Measurements from ENCODE around the gene NXPH1. TPM values are rescaled to one million over a fixed set of nuclear protein-coding genes. Genes with fewer than 3 reads are reported as not detected.
"Not testable (repeated sequence)": the region's sequence is repeated elsewhere in the genome, so short reads cannot be mapped to it uniquely, and the experiment has no call there.

NXPH1 gene
- total and polyA plus RNA-seq, 7 experiments from 2014 or later: not detected

DNA sequence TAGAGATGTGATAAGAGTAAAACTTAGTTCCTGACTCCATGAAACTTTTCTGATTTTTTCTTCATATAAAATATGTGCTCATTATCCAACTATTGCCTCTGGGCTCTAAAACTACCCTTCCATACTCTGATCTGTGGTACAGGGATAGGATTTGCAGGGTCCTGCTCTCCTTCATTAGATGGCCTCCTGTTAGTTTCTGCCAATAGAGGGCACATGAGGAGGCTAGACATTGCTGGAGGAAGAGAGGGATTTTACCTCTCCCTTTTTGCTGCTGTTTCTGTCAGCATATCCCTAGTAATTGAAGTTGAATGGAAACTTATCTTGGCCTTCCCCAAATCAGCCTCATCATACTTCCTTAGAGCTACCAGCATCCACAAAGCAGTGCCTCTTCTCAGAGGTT is 269.4 kb downstream of the NXPH1 start:
- Mint-ChIP-seq H3K36me3 (no peaks in the 10 kb centered on the region), H3K4me1 (no peaks in the 10 kb centered on the region), H3K4me3 (no peak overlapping the region), H3K27me3 (no peaks in the 10 kb centered on the region), H3K27ac (no peak overlapping the region), H3K9me3 (peaks cover 0 to 6% (median 0%) of the 10 kb centered on the region in 11 donors)
- intact Hi-C loops (cut with micrococcal nuclease): no loop called here
- Histone ChIP-seq H3K4me3 (ENCODE audit: low read length) (no peak overlapping the region), H3K4me1 (ENCODE audit: control insufficient read depth in 2 of 2, insufficient read depth in 2 of 2, low read length in 2 of 2) (no peaks in the 10 kb centered on the region), H3K9me3 (ENCODE audit: control insufficient read depth in 2 of 3, low read length in 3 of 3) (no peaks in the 10 kb centered on the region), H3K27ac (ENCODE audit: low read depth, low read length) (no peak overlapping the region), H3K36me3 (ENCODE audit: control insufficient read depth in 2 of 3, insufficient read depth in 3 of 3, low read length in 3 of 3) (no peaks in the 10 kb centered on the region), H3K27me3 (ENCODE audit: control insufficient read depth in 2 of 2, insufficient read depth in 2 of 2, low read length in 2 of 2) (no peaks in the 10 kb centered on the region)
- DNase-seq (no peak), ATAC-seq (no peak)
- ChIA-PET CTCF (no interaction called here), POLR2A (no interaction called here)

GRCh38 chr7:8710124-8710523 is 276.7 kb downstream of the NXPH1 start:
- H3K4me1 Mint-ChIP-seq: no peaks in the 10 kb centered on the region
- no peaks in the 10 kb centered on the region for H3K9me3 ChIP-seq (ENCODE audit: control insufficient read depth in 2 of 3, low read length in 3 of 3)
- CTCF ChIA-PET: no interaction called here
- no peaks in the 10 kb centered on the region for H3K36me3 ChIP-seq (ENCODE audit: control insufficient read depth in 2 of 3, insufficient read depth in 3 of 3, low read length in 3 of 3)
- no peak for DNase-seq
- H3K27ac Mint-ChIP-seq: no peak overlapping the region
- H3K36me3 Mint-ChIP-seq: no peaks in the 10 kb centered on the region
- H3K27me3 Mint-ChIP-seq: no peaks in the 10 kb centered on the region
- intact Hi-C loops (cut with micrococcal nuclease): no loop called here
- H3K9me3 Mint-ChIP-seq: peaks cover 0 to 7% (median 0%) of the 10 kb centered on the region in 11 donors
- no peak overlapping the region for H3K4me3 ChIP-seq (ENCODE audit: low read length)
- H3K4me3 Mint-ChIP-seq: no peak overlapping the region
- no peak overlapping the region for H3K27ac ChIP-seq (ENCODE audit: low read depth, low read length)
- POLR2A ChIA-PET: no interaction called here
- ATAC-seq: no peak
- H3K4me1 ChIP-seq (ENCODE audit: control insufficient read depth in 2 of 2, insufficient read depth in 2 of 2, low read length in 2 of 2): no peaks in the 10 kb centered on the region
- no peaks in the 10 kb centered on the region for H3K27me3 ChIP-seq (ENCODE audit: control insufficient read depth in 2 of 2, insufficient read depth in 2 of 2, low read length in 2 of 2)

DNA sequence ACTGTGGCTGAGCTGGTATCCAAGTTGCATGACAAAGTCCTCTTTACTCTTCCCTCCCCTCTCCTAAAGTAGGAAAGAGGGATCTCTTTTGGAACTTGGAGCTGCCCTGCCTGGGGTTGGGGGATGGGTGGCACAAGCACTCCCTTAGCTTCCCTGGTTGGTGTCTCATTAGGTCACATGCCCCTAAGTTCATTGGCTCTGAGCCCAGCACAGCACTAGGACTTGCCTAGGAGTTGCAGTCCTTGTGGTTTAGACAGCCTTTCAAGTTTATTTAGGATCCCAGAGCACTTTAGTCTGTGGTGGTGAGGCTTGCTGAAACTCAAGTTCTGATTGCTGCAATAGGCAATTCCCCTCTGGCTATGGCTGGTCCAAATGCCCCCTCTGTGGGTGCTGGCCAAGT is 281.4 kb downstream of the NXPH1 start:
- POLR2A ChIA-PET: no interaction called here
- Mint-ChIP-seq H3K27me3 (no peaks in the 10 kb centered on the region), H3K9me3 (peaks cover 0 to 14% (median 0%) of the 10 kb centered on the region in 11 donors), H3K4me1 (no peaks in the 10 kb centered on the region), H3K4me3 (no peak overlapping the region), H3K27ac (no peak overlapping the region), H3K36me3 (no peaks in the 10 kb centered on the region)
- no peaks in the 10 kb centered on the region for H3K27me3 ChIP-seq (ENCODE audit: control insufficient read depth in 2 of 2, insufficient read depth in 2 of 2, low read length in 2 of 2)
- no peaks in the 10 kb centered on the region for H3K4me1 ChIP-seq (ENCODE audit: control insufficient read depth in 2 of 2, insufficient read depth in 2 of 2, low read length in 2 of 2)
- no peaks in the 10 kb centered on the region for H3K9me3 ChIP-seq (ENCODE audit: control insufficient read depth in 2 of 3, low read length in 3 of 3)
- no peaks in the 10 kb centered on the region for H3K36me3 ChIP-seq (ENCODE audit: control insufficient read depth in 2 of 3, insufficient read depth in 3 of 3, low read length in 3 of 3)
- no peak for ATAC-seq
- CTCF ChIA-PET: no interaction called here
- DNase-seq: no peak
- intact Hi-C loops (cut with micrococcal nuclease): no loop called here
- H3K27ac ChIP-seq (ENCODE audit: low read depth, low read length): no peak overlapping the region
- H3K4me3 ChIP-seq (ENCODE audit: low read length): no peak overlapping the region

DNA sequence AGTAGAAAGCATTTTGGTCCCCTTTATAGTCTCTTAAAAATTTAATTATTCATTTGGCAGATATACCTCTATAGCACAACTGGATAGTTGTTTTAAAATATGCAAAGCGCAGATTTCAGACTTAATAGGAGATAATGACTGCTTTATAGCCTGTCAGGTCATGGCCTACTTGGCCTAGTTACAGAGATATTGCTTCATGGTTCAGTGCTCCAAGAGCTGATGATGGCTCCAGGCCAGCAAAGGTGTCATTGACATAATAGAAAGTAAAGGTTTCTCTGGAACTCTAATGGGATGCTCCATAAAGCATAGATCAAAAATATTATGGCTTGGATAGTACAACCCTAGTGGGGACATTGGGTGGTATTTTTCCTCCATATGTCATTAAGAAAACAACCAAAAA is 285.7 kb downstream of the NXPH1 start:
- H3K9me3 ChIP-seq (ENCODE audit: control insufficient read depth in 2 of 3, low read length in 3 of 3): no peaks in the 10 kb centered on the region
- Mint-ChIP-seq H3K9me3 (peaks cover 0 to 7% (median 0%) of the 10 kb centered on the region in 11 donors), H3K27ac (no peak overlapping the region), H3K4me3 (no peak overlapping the region), H3K36me3 (no peaks in the 10 kb centered on the region), H3K4me1 (no peaks in the 10 kb centered on the region), H3K27me3 (no peaks in the 10 kb centered on the region)
- POLR2A ChIA-PET: no interaction called here
- ATAC-seq: no peak
- H3K27ac ChIP-seq (ENCODE audit: low read depth, low read length): no peak overlapping the region
- H3K4me3 ChIP-seq (ENCODE audit: low read length): no peak overlapping the region
- CTCF ChIA-PET: no interaction called here
- no peaks in the 10 kb centered on the region for H3K27me3 ChIP-seq (ENCODE audit: control insufficient read depth in 2 of 2, insufficient read depth in 2 of 2, low read length in 2 of 2)
- H3K4me1 ChIP-seq (ENCODE audit: control insufficient read depth in 2 of 2, insufficient read depth in 2 of 2, low read length in 2 of 2): no peaks in the 10 kb centered on the region
- no peak for DNase-seq
- no peaks in the 10 kb centered on the region for H3K36me3 ChIP-seq (ENCODE audit: control insufficient read depth in 2 of 3, insufficient read depth in 3 of 3, low read length in 3 of 3)
- intact Hi-C loops (cut with micrococcal nuclease): no loop called here

GRCh38 chr7:8724080-8724718 is 290.8 kb downstream of the NXPH1 start:
- CTCF ChIA-PET: no interaction called here
- H3K4me1 Mint-ChIP-seq: no peaks in the 10 kb centered on the region

GRCh38 chr7:8731756-8732155 is 298.3 kb downstream of the NXPH1 start:
- H3K36me3 Mint-ChIP-seq; DNase-seq; H3K27me3 ChIP-seq (ENCODE audit: control insufficient read depth in 2 of 2, insufficient read depth in 2 of 2, low read length in 2 of 2); H3K4me1 Mint-ChIP-seq; H3K9me3 ChIP-seq (ENCODE audit: control insufficient read depth in 2 of 3, low read length in 3 of 3); POLR2A ChIA-PET; H3K4me1 ChIP-seq (ENCODE audit: control insufficient read depth in 2 of 2, insufficient read depth in 2 of 2, low read length in 2 of 2); ATAC-seq; H3K4me3 ChIP-seq (ENCODE audit: low read length); H3K27ac Mint-ChIP-seq; intact Hi-C loops (cut with micrococcal nuclease); CTCF ChIA-PET; H3K4me3 Mint-ChIP-seq; H3K27ac ChIP-seq (ENCODE audit: low read depth, low read length); H3K36me3 ChIP-seq (ENCODE audit: control insufficient read depth in 2 of 3, insufficient read depth in 3 of 3, low read length in 3 of 3); H3K27me3 Mint-ChIP-seq: not testable (repeated sequence)
- H3K9me3 Mint-ChIP-seq: peaks cover 5 to 35% (median 11%) of the 10 kb centered on the region in 11 donors

More at GRCh38 chr7:8724080-8724718, 290.8 kb downstream of the NXPH1 start:
- Histone ChIP-seq H3K4me3 (ENCODE audit: low read length) (no peak overlapping the region), H3K9me3 (ENCODE audit: control insufficient read depth in 2 of 3, low read length in 3 of 3) (no peaks in the 10 kb centered on the region), H3K27me3 (ENCODE audit: control insufficient read depth in 2 of 2, insufficient read depth in 2 of 2, low read length in 2 of 2) (no peaks in the 10 kb centered on the region), H3K4me1 (ENCODE audit: control insufficient read depth in 2 of 2, insufficient read depth in 2 of 2, low read length in 2 of 2) (no peaks in the 10 kb centered on the region), H3K36me3 (ENCODE audit: control insufficient read depth in 2 of 3, insufficient read depth in 3 of 3, low read length in 3 of 3) (no peaks in the 10 kb centered on the region), H3K27ac (ENCODE audit: low read depth, low read length) (no peak overlapping the region)
- Mint-ChIP-seq H3K36me3 (no peaks in the 10 kb centered on the region), H3K4me3 (no peak overlapping the region), H3K27ac (no peak overlapping the region), H3K9me3 (peaks cover 0 to 7% (median 0%) of the 10 kb centered on the region in 11 donors), H3K27me3 (no peaks in the 10 kb centered on the region)
- DNase-seq (no peak), ATAC-seq (no peak)
- POLR2A ChIA-PET: no interaction called here
- intact Hi-C loops (cut with micrococcal nuclease): loop anchor here in 1 of 2 donors (1.0 kb wide), 1 partner anchor 306 kb away; no protein-coding TSS in a partner anchor

DNA sequence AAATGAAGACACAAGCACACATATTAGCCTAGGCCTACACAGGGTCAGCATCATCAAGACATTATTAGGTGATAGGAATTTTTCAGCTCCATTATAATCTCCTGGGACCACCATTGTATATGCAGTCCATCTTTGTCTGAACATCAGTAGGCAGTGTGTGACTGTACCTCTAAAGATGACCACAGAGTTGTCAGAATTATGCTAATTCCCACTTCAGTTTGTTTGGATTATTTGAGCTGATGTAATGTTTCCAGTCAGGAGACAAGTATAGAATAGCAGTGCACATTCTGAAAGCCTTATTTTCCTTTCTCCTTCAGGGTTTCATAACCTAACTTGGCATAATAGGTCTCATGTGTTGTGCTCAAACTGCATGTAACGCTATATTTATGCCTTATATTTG is 306.4 kb downstream of the NXPH1 start:
- Mint-ChIP-seq H3K4me3 (no peak overlapping the region), H3K4me1 (no peaks in the 10 kb centered on the region), H3K27ac (no peak overlapping the region), H3K9me3 (peaks cover 4 to 17% (median 9%) of the 10 kb centered on the region in 11 donors), H3K36me3 (peaks cover 0 to 3% (median 0%) of the 10 kb centered on the region in 5 donors), H3K27me3 (no peaks in the 10 kb centered on the region)
- ChIA-PET POLR2A (no interaction called here), CTCF (interaction anchor here (0.6 kb wide), 1 partner anchor 40 kb away, joined by 3 read pairs; no protein-coding TSS in a partner anchor)
- no peak overlapping the region for H3K27ac ChIP-seq (ENCODE audit: low read depth, low read length)
- no peaks in the 10 kb centered on the region for H3K9me3 ChIP-seq (ENCODE audit: control insufficient read depth in 2 of 3, low read length in 3 of 3)
- intact Hi-C loops (cut with micrococcal nuclease): no loop called here
- no peak overlapping the region for H3K4me3 ChIP-seq (ENCODE audit: low read length)
- no peak for DNase-seq
- no peak for ATAC-seq
- H3K36me3 ChIP-seq (ENCODE audit: control insufficient read depth in 2 of 3, insufficient read depth in 3 of 3, low read length in 3 of 3): no peaks in the 10 kb centered on the region
- no peaks in the 10 kb centered on the region for H3K4me1 ChIP-seq (ENCODE audit: control insufficient read depth in 2 of 2, insufficient read depth in 2 of 2, low read length in 2 of 2)
- no peaks in the 10 kb centered on the region for H3K27me3 ChIP-seq (ENCODE audit: control insufficient read depth in 2 of 2, insufficient read depth in 2 of 2, low read length in 2 of 2)

Measured in naive thymus-derived CD4-positive, alpha-beta T cell (primary cell).